PC-3 (cell line): ENCODE results near the gene RAB17. TPM values are rescaled to one million over a fixed set of nuclear protein-coding genes. Genes with fewer than 3 reads are reported as not detected.

Experiments
- ATAC-seq: fragments of 200-7000 bp; cut with Tn5 transposase; 2 replicates; pipeline ENCODE4 v1.9.1; 2020; ENCODE audit warnings: mild to moderate bottlenecking, moderate library complexity
- BruUV-seq: library from RNA; stranded (reverse); fragments of 400-500 nt; replicated peaks from 2 replicates; lab custom pipeline; 2021; lab: Mats Ljungman, UMichigan
- CTCF ChIA-PET: fragments of 300-600 bp; sonication (Branson Sonifier 250); formaldehyde crosslinking; loops from one replicate; lab custom pipeline; 2022; ENCODE audit warnings: antibody characterized with exemption; lab: Charles Lee
- POLR2A ChIA-PET: fragments of 300-600 bp; sonication (Branson Sonifier 250); formaldehyde crosslinking; loops from one replicate; lab custom pipeline; 2022; ENCODE audit warnings: antibody characterized with exemption; ENCODE audit not compliant: unreplicated experiment; lab: Charles Lee
- DNase-seq: peaks from one replicate; pipeline ENCODE4 v3.0.0-alpha.2; 2015
- H2AFZ ChIP-seq: fragments of 300-600 bp; sonication (generic); 2 replicates; pipeline ENCODE4 v1.6.0; 2016; ENCODE audit warnings: antibody characterized with exemption, low read length
- H3F3A ChIP-seq: fragments of 300-600 bp; sonication (generic); one replicate; pipeline ENCODE4 v1.6.0; 2017; ENCODE audit warnings: antibody characterized with exemption, low read length, control low read depth, mild to moderate bottlenecking; ENCODE audit not compliant: unreplicated experiment
- H3K27ac ChIP-seq: fragments of 300-600 bp; sonication (generic); 2 replicates; pipeline ENCODE4 v1.5.1; 2016; ENCODE audit warnings: mild to moderate bottlenecking, low read length
- H3K27me3 ChIP-seq: fragments of 300-600 bp; sonication (generic); 2 replicates; pipeline ENCODE4 v1.6.1; 2016; ENCODE audit warnings: low read length, mixed read lengths
- H3K36me3 ChIP-seq: fragments of 300-600 bp; sonication (generic); 2 replicates; pipeline ENCODE4 v1.6.1; 2016; ENCODE audit warnings: low read depth, mixed run types, low read length, mixed read lengths
- H3K4me1 ChIP-seq: fragments of 300-600 bp; sonication (generic); 2 replicates; pipeline ENCODE4 v1.5.1; 2016; ENCODE audit warnings: low read length; ENCODE audit not compliant: insufficient read depth
- H3K4me2 ChIP-seq: fragments of 300-600 bp; sonication (generic); 2 replicates; pipeline ENCODE4 v1.6.0; 2016; ENCODE audit warnings: low read length
- H3K4me3 ChIP-seq: fragments of 300-600 bp; sonication (generic); 2 replicates; pipeline ENCODE4 v1.5.1; 2016; ENCODE audit warnings: mild to moderate bottlenecking, low read length, mixed read lengths
- H3K79me2 ChIP-seq: fragments of 300-600 bp; sonication (generic); 2 replicates; pipeline ENCODE4 v1.6.1; 2017; ENCODE audit warnings: low read length, mixed read lengths
- H3K9ac ChIP-seq: fragments of 300-600 bp; sonication (generic); 2 replicates; pipeline ENCODE4 v1.6.0; 2016; ENCODE audit warnings: mild to moderate bottlenecking, low read length
- H3K9me2 ChIP-seq: fragments of 300-600 bp; sonication (generic); replicated peaks from 2 replicates; pipeline ENCODE4 v1.6.1; 2016; ENCODE audit warnings: mixed run types, low read length, mixed read lengths
- H3K9me3 ChIP-seq: fragments of 300-600 bp; sonication (generic); 2 replicates; pipeline ENCODE4 v1.6.1; 2016; ENCODE audit warnings: low read length, mixed read lengths
- H4K20me1 ChIP-seq: fragments of 300-600 bp; sonication (generic); 2 replicates; pipeline ENCODE4 v1.6.1; 2016; ENCODE audit warnings: low read length, mixed read lengths
- CTCF ChIP-seq: fragments of 300-600 bp; sonication (generic); conservative IDR thresholded peaks from 2 replicates; pipeline ENCODE4 v1.5.1; 2017; ENCODE audit warnings: antibody characterized with exemption, low read depth, mild to moderate bottlenecking, low read length
- EZH2 ChIP-seq: fragments of 300-600 bp; sonication (generic); IDR thresholded peaks from one replicate; pipeline ENCODE4 v1.6.1; 2017; ENCODE audit warnings: antibody characterized with exemption, mild to moderate bottlenecking, low read length; ENCODE audit not compliant: unreplicated experiment
- EZH2phosphoT487 ChIP-seq: fragments of 300-600 bp; sonication (generic); IDR thresholded peaks from 2 replicates; pipeline ENCODE4 v1.6.1; 2018; ENCODE audit warnings: mild to moderate bottlenecking, antibody characterized with exemption, low read length, borderline replicate concordance
- intact Hi-C: fragments of 100-400 bp; cut with micrococcal nuclease; formaldehyde crosslinking; loops from 2 replicates; pipeline ENCODE4 v1.9.0; 2023
- total RNA-seq: library from RNA; depleted of rRNA; stranded (reverse); fragments of >200 nt; gene quantifications from 2 replicates; pipeline ENCODE4 v1.2.3, GENCODE V29; 2014

The RAB17 gene
- total RNA-seq, 1 experiment from 2014 or later, result 28.9 TPM

GRCh38 chr2:237585590-237586221 is 4.8 kb downstream of the RAB17 start:
- POLR2A ChIA-PET, result no interaction called here
- no peak for ATAC-seq
- intact Hi-C loops, result no loop called here

GRCh38 chr2:237583385-237584295 is 6.9 kb downstream of the RAB17 start:
- DNase-seq (no peak), ATAC-seq (no peak)
- BruUV-seq, result no TSS peak
- Histone ChIP-seq H3K27ac (no peak overlapping the region), H3K36me3 (no peaks in the 10 kb centered on the region; the same call in 1 of the 2 replicates), H3K9me2 (no peaks in the 10 kb centered on the region), H3K4me3 (no peak overlapping the region), H3K4me1 (peaks cover 5% of the 10 kb centered on the region; the same call in 1 of the 2 replicates), H3F3A (no peaks in the 10 kb centered on the region), H4K20me1 (0 out of 2 replicates have a peak, but pooled peaks cover 5% of the 10 kb centered on the region), H3K79me2 (peaks cover 25% of the 10 kb centered on the region), H3K4me2 (no peak overlapping the region), H3K9me3 (no peaks in the 10 kb centered on the region), H2AFZ (no peak overlapping the region), H3K9ac (no peak overlapping the region), H3K27me3 (no peaks in the 10 kb centered on the region)
- ChIA-PET POLR2A (no interaction called here), CTCF (no interaction called here)
- TF ChIP-seq EZH2 (no peak), EZH2phosphoT487 (no peak), CTCF (no peak)
- intact Hi-C loops, result no loop called here

More at GRCh38 chr2:237585590-237586221, 4.8 kb downstream of the RAB17 start:
- H3K79me2 ChIP-seq, result peaks cover 40% of the 10 kb centered on the region
- DNase-seq, result no peak
- CTCF ChIA-PET, result no interaction called here
- no peaks in the 10 kb centered on the region for H3K9me2 ChIP-seq
- H3F3A ChIP-seq, result no peaks in the 10 kb centered on the region
- no peaks in the 10 kb centered on the region for H3K27me3 ChIP-seq
- H3K9ac ChIP-seq, result no peak overlapping the region
- H4K20me1 ChIP-seq, result 0 out of 2 replicates have a peak, but pooled peaks cover 5% of the 10 kb centered on the region
- no peak overlapping the region for H2AFZ ChIP-seq
- no peak for TF ChIP-seq EZH2phosphoT487
- no peak for TF ChIP-seq CTCF
- TF ChIP-seq EZH2, result no peak
- H3K4me3 ChIP-seq, result no peak overlapping the region
- peaks cover 5% of the 10 kb centered on the region; the same call in 1 of the 2 replicates for H3K4me1 ChIP-seq
- H3K27ac ChIP-seq, result no peak overlapping the region
- no peaks in the 10 kb centered on the region for H3K9me3 ChIP-seq
- no TSS peak for BruUV-seq
- no peak overlapping the region for H3K4me2 ChIP-seq
- H3K36me3 ChIP-seq, result no peaks in the 10 kb centered on the region; the same call in 1 of the 2 replicates
